Body of pancreas (tissue), 4 donors: ENCODE results near the gene POLE4.

Experiments used
- POLR2A ChIP-seq, 3 donors: fragments of 450-650 bp; IDR thresholded peaks; one replicate each; pipeline ENCODE4 v1.6.1; 2016; ENCODE audit warnings: antibody characterized with exemption in 3 of 3, mild to moderate bottlenecking in 2 of 3
- TF ChIP-seq, protein P1 (sequence below), 7 experiments: fragments of 450-650 bp in 4 of 7; fragments of 200-600 bp in 3 of 7; sonication (generic) in 3 of 7; IDR thresholded peaks; one replicate each; pipeline ENCODE4 v1.5.1; 2016 to 2019; ENCODE audit warnings: antibody characterized with exemption in 7 of 7

DNA sequence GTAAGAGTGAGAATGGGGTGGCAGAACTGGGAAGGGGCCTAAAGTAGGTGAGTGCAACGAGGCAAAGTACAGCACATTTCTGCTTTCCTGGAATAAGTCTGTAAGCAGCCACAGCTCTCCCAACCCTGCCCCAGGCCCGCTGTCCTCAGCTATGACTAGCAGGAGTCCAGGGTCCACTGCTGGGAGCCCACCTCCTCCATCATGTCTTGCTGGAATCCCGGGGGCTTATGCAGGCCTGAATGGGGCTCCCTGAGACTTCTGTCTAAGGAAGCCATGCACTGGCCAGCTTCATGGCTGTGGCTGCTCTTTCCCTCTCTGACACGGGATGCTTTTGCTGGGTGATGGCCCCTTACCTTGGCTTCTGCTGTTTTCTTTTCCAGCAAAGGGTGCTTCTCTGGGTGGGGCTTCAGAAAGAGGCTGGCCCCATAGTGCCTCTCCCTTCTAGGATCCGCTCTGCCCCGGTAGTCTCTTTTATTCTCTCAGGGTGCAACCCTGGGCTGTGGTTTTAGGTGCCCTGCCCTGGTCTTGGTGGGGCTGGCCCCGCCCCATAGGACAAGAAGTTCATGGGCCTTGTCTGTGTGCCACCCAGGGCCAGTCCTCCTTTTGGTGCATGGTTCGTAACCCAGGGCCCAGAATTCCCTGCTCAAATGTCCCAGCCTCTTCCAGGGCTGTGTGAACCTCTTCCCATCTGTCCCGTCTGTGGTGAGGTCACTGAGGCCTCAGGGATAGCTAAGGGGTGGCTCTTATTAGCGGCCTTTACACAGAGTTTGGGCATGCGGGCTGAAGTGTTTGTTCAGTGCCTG is 33.8 kb upstream of the POLE4 start:
- TF ChIP-seq, protein P1, sequence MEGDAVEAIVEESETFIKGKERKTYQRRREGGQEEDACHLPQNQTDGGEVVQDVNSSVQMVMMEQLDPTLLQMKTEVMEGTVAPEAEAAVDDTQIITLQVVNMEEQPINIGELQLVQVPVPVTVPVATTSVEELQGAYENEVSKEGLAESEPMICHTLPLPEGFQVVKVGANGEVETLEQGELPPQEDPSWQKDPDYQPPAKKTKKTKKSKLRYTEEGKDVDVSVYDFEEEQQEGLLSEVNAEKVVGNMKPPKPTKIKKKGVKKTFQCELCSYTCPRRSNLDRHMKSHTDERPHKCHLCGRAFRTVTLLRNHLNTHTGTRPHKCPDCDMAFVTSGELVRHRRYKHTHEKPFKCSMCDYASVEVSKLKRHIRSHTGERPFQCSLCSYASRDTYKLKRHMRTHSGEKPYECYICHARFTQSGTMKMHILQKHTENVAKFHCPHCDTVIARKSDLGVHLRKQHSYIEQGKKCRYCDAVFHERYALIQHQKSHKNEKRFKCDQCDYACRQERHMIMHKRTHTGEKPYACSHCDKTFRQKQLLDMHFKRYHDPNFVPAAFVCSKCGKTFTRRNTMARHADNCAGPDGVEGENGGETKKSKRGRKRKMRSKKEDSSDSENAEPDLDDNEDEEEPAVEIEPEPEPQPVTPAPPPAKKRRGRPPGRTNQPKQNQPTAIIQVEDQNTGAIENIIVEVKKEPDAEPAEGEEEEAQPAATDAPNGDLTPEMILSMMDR (IDR thresholded peaks at IDR 0.05) = no peak
- no peak for TF ChIP-seq POLR2A (IDR thresholded peaks at IDR 0.05)
